ENCODE measurements around the gene FAM210B. TPM values are rescaled to one million over a fixed set of nuclear protein-coding genes. Genes with fewer than 3 reads are reported as not detected.
A peak's percentile ranks its signal among the peaks of the same experiment; 100 is the strongest.

The FAM210B gene
- total and polyA plus RNA-seq, 2 experiments from 2014 or later: 15.4 to 16.2 TPM

DNA sequence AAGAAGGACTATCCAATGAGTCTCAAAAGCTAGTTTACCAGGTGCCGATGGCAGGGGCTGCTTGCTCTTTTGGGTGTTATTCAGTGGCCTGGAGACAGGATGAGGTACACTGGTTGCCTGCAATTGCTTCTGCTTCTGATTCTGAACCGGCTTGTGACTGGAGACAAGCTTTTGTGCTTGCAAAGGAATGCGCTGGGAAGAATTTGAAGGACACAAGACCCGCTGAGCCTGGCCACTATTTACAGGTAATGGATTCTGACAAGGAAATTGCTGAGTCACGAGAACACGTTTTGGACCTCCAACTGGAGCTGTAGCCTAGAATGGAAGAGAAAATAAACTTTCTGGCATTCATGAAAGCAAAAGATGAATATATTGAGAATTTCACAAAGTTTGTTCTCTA is 27.4 kb downstream of the FAM210B start:
- peaks cover 6% of the 10 kb centered on the region for H3K4me1 Mint-ChIP-seq
- no peak overlapping the region for H3K4me3 Mint-ChIP-seq
- H3K9me3 Mint-ChIP-seq: no peaks in the 10 kb centered on the region; the same call in 2 of the 3 replicates
- DNase-seq (ENCODE audit: low spot score): no peak
- Histone ChIP-seq H3K27ac (ENCODE audit: low read depth) (no peak overlapping the region), H2AFZ (no peak overlapping the region), H3K4me1 (ENCODE audit: insufficient read depth) (peaks cover 7% of the 10 kb centered on the region), H3K9me2 (ENCODE audit: insufficient read depth) (no peaks in the 10 kb centered on the region), H3F3A (replicated peaks; ENCODE audit: low read depth) (no peaks in the 10 kb centered on the region), H3K27me3 (ENCODE audit: insufficient read depth) (no peaks in the 10 kb centered on the region), H3K79me2 (replicated peaks; ENCODE audit: insufficient read depth) (peaks cover 100% of the 10 kb centered on the region), H4K20me1 (replicated peaks; ENCODE audit: insufficient read depth) (peaks cover 33% of the 10 kb centered on the region), H3K4me3 (no peak overlapping the region), H3K4me2 (no peak overlapping the region), H3K36me3 (ENCODE audit: insufficient read depth) (peaks cover 71% of the 10 kb centered on the region)
- H3K36me3 Mint-ChIP-seq (ENCODE audit: low read depth): peaks cover 90% of the 10 kb centered on the region
- H3K27me3 Mint-ChIP-seq (ENCODE audit: insufficient read depth, low read depth, poor library complexity): peaks cover 11% of the 10 kb centered on the region
- ATAC-seq: no peak
- no peak for TF ChIP-seq POLR2AphosphoS5 (IDR thresholded peaks at IDR 0.05; ENCODE audit: low read depth)
- TF ChIP-seq, protein P1, sequence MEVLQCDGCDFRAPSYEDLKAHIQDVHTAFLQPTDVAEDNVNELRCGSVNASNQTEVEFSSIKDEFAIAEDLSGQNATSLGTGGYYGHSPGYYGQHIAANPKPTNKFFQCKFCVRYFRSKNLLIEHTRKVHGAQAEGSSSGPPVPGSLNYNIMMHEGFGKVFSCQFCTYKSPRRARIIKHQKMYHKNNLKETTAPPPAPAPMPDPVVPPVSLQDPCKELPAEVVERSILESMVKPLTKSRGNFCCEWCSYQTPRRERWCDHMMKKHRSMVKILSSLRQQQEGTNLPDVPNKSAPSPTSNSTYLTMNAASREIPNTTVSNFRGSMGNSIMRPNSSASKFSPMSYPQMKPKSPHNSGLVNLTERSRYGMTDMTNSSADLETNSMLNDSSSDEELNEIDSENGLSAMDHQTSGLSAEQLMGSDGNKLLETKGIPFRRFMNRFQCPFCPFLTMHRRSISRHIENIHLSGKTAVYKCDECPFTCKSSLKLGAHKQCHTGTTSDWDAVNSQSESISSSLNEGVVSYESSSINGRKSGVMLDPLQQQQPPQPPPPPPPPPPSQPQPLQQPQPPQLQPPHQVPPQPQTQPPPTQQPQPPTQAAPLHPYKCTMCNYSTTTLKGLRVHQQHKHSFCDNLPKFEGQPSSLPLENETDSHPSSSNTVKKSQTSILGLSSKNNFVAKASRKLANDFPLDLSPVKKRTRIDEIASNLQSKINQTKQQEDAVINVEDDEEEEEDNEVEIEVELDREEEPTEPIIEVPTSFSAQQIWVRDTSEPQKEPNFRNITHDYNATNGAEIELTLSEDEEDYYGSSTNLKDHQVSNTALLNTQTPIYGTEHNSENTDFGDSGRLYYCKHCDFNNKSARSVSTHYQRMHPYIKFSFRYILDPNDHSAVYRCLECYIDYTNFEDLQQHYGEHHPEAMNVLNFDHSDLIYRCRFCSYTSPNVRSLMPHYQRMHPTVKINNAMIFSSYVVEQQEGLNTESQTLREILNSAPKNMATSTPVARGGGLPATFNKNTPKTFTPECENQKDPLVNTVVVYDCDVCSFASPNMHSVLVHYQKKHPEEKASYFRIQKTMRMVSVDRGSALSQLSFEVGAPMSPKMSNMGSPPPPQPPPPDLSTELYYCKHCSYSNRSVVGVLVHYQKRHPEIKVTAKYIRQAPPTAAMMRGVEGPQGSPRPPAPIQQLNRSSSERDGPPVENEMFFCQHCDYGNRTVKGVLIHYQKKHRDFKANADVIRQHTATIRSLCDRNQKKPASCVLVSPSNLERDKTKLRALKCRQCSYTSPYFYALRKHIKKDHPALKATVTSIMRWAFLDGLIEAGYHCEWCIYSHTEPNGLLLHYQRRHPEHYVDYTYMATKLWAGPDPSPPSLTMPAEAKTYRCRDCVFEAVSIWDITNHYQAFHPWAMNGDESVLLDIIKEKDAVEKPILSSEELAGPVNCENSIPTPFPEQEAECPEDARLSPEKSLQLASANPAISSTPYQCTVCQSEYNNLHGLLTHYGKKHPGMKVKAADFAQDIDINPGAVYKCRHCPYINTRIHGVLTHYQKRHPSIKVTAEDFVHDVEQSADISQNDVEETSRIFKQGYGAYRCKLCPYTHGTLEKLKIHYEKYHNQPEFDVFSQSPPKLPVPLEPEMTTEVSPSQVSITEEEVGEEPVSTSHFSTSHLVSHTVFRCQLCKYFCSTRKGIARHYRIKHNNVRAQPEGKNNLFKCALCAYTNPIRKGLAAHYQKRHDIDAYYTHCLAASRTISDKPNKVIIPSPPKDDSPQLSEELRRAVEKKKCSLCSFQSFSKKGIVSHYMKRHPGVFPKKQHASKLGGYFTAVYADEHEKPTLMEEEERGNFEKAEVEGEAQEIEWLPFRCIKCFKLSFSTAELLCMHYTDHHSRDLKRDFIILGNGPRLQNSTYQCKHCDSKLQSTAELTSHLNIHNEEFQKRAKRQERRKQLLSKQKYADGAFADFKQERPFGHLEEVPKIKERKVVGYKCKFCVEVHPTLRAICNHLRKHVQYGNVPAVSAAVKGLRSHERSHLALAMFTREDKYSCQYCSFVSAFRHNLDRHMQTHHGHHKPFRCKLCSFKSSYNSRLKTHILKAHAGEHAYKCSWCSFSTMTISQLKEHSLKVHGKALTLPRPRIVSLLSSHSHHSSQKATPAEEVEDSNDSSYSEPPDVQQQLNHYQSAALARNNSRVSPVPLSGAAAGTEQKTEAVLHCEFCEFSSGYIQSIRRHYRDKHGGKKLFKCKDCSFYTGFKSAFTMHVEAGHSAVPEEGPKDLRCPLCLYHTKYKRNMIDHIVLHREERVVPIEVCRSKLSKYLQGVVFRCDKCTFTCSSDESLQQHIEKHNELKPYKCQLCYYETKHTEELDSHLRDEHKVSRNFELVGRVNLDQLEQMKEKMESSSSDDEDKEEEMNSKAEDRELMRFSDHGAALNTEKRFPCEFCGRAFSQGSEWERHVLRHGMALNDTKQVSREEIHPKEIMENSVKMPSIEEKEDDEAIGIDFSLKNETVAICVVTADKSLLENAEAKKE (CRISPR knock-in tag; IDR thresholded peaks at IDR 0.05): no peak
- no peak for TF ChIP-seq ETS1 (IDR thresholded peaks at IDR 0.05)
- no peak for TF ChIP-seq CREB1 (CRISPR knock-in tag; IDR thresholded peaks at IDR 0.05; ENCODE audit: low read depth)
- no peak for TF ChIP-seq ZNF331 (CRISPR knock-in tag; IDR thresholded peaks at IDR 0.05; ENCODE audit: low read depth)
- no peak for TF ChIP-seq ZNF114 (CRISPR knock-in tag; IDR thresholded peaks at IDR 0.05)
- no peak for TF ChIP-seq NANOG (IDR thresholded peaks at IDR 0.05; ENCODE audit: borderline replicate concordance)
- TF ChIP-seq REST (IDR thresholded peaks at IDR 0.05; ENCODE audit: unreplicated experiment): no peak
- no peak for TF ChIP-seq CTCF (conservative IDR thresholded peaks at IDR 0.05; ENCODE audit: low read depth in 2 of 2)
- TF ChIP-seq EZH2phosphoT487 (IDR thresholded peaks at IDR 0.05; ENCODE audit: unreplicated experiment): no peak
- H3K27ac Mint-ChIP-seq: peak overlapping the region; percentile 86
